Astrocyte of the cerebellum (primary cell): ENCODE results near the gene TAAR1.

ENCODE experiments used
- DNase-seq: peaks from one replicate; pipeline ENCODE4 v3.0.0-alpha.2; 2011; ENCODE audit warnings: low read depth
- H3K4me3 ChIP-seq: 2 replicates; pipeline ENCODE4 v1.5.1; 2011; ENCODE audit warnings: mild to moderate bottlenecking, low read depth, low read length, moderate library complexity
- in situ Hi-C: cut with HindIII; loops from 2 replicates; pipeline ENCODE4 v1.10.0; 2017; ENCODE audit warnings: low sequenced_read_pairs
- TF ChIP-seq, protein P1 (sequence below): IDR thresholded peaks from 2 replicates; pipeline ENCODE4 v1.5.1; 2012; ENCODE audit warnings: low read length, low read depth, moderate library complexity, mild to moderate bottlenecking; ENCODE audit errors: missing control alignments

TAAR1 gene

GRCh38 chr6:132664309-132665034, 5.5 kb upstream of the TAAR1 start:
- in situ Hi-C loops, result no loop called here
- TF ChIP-seq, protein P1, sequence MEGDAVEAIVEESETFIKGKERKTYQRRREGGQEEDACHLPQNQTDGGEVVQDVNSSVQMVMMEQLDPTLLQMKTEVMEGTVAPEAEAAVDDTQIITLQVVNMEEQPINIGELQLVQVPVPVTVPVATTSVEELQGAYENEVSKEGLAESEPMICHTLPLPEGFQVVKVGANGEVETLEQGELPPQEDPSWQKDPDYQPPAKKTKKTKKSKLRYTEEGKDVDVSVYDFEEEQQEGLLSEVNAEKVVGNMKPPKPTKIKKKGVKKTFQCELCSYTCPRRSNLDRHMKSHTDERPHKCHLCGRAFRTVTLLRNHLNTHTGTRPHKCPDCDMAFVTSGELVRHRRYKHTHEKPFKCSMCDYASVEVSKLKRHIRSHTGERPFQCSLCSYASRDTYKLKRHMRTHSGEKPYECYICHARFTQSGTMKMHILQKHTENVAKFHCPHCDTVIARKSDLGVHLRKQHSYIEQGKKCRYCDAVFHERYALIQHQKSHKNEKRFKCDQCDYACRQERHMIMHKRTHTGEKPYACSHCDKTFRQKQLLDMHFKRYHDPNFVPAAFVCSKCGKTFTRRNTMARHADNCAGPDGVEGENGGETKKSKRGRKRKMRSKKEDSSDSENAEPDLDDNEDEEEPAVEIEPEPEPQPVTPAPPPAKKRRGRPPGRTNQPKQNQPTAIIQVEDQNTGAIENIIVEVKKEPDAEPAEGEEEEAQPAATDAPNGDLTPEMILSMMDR, result no peak
- H3K4me3 ChIP-seq, result no peak overlapping the region
- DNase-seq, result no peak

DNA sequence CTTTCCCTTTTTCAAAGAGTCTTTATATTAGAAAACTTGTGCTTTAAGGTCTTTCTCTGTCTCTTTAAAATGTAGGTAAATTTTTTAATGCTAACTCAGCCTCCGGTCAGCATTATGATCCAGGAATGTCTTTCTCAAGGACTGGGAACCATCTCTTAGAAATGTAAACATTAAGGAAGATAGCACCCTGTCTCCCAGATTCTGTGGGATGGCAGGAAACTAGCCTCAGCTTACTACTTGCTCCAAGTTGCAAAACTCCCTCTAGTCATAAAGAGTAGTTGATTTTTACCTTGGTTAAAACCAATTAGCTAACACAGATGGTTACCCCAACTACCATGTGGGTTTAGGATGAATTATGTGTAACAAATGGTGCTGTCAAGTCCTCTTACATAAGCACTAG, 4.7 kb upstream of the TAAR1 start:
- TF ChIP-seq, protein P1, result no peak
- no peak overlapping the region for H3K4me3 ChIP-seq
- DNase-seq, result no peak
- in situ Hi-C loops, result no loop called here

GRCh38 chr6:132661906-132662305, 2.9 kb upstream of the TAAR1 start:
- no peak for DNase-seq
- no peak overlapping the region for H3K4me3 ChIP-seq
- TF ChIP-seq, protein P1, result no peak
- in situ Hi-C loops, result no loop called here

GRCh38 chr6:132651062-132651461, 7.9 kb downstream of the TAAR1 start:
- in situ Hi-C loops, result no loop called here

GRCh38 chr6:132650429-132650828, 8.6 kb downstream of the TAAR1 start:
- TF ChIP-seq, protein P1, result no peak
- no peak overlapping the region for H3K4me3 ChIP-seq
- in situ Hi-C loops, result no loop called here
- DNase-seq, result no peak

More at GRCh38 chr6:132651062-132651461, 7.9 kb downstream of the TAAR1 start:
- no peak overlapping the region for H3K4me3 ChIP-seq
- TF ChIP-seq, protein P1, result no peak
- no peak for DNase-seq

- no peak for DNase-seq
- TF ChIP-seq, protein P1, result no peak
Measured at GRCh38 chr6:132648828-132649227, 10.2 kb downstream of the TAAR1 start.

More at GRCh38 chr6:132648828-132649227, 10.2 kb downstream of the TAAR1 start:
- no peak overlapping the region for H3K4me3 ChIP-seq
- in situ Hi-C loops, result no loop called here
